GM19193 (cell line): Measurements from ENCODE around the gene NXN.

Experiments used
- POLR2A ChIP-seq: IDR thresholded peaks from 4 replicates; pipeline ENCODE4 v1.6.1; 2011; ENCODE audit not compliant: insufficient read depth, insufficient read length; ENCODE audit errors: extremely low read depth

NXN gene

DNA sequence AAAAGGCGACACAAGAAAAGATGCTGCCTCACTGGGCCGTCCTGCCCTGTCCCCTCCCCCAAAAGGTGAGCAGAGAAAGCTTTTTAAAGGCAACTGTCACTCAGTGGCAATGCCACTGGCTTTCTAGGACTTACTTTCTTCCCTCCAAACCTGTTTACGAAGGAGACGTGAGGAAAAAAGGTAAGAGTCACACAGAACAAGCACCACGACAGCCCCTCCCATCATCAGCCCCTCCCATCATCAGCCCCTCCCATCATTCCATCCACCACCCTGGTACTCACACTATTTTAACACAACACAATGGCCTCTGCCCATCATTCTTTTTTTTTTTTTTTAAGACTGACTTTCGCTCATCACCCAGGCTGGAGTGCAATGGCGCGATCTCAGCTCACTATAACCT is 77.1 kb downstream of the NXN start:
- no peak for TF ChIP-seq POLR2A

DNA sequence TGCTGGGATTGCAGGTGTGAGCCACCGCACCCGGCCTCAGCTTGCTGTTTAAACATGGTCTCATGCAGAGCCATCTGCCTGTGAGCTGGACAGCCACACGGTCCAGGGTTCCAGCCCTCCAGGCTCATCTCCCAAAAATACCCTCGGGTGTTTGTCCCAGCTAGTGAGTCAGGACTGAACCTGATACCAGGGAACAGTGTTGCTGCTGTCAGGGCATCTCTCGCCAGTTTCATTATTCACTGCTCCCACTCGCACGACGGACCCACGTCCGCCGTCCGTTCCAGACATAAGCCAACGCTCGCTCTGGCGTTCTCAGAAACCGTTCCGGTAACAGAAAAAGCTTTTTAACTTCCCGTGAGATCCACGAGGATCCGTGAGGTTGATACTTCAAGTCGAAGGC is 77.6 kb downstream of the NXN start:
- TF ChIP-seq POLR2A: no peak

DNA sequence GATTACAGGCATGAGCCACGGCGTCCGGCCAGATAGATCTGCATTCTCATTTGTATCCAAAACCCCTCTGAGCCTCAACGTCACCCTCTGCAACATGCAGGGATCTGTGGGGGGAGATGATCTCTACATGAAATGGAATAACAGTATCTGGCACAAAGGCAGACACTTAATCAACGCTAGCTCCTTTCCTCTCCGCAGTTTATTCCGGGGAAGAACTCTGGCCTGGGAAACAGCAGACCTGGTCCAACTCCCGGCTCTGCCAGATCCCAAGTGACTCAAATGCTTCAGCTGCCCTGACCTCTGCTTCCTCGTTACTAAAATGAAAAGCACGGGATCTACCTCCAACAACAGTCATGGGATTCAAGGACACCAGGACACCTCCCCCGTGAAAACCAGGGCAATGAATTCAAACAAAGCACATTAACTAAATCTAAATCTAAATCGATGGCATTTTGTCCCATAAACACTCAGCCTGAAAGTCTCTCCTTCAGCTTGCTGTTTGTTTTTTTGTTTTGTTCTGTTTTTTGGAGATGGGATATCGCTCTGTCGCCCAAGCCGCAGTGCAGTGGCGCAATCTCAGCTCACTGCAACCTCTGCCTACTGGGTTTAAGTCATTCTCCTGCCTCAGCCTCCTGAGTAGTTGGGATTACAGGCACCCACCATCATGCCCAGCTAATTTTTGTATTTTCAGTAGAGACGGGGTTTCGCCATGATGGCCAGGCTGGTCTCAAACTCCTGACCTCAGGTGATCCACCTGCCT is 78.2 kb downstream of the NXN start:
- TF ChIP-seq POLR2A: no peak

DNA sequence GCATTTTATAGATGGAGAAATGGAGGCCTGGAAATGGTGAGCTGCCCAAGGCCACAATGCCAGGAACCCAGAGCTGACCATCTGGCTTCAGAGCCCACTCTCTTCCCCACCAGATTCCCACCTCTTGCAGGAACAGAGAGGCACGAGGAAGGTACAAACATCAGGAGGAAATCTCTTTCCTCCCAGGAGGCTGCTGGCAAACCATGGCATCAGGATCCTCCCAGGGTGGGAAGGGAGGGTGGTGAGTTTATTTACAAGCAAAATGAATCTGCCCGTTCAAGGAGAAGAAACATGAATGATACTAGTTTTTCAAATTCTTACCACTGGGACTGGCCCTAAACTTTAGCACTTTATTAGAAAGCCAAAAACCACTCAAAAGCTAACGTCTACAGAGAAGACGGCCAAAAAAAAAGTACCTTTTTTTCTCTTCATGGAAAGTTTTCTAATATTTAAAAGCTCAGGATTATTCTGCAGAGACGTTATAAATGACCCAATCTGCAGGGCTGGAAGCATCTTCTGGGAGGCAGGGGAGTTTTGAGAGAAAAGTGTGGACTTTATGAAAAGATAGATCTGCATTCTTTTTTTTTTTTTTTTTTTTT is 79.1 kb downstream of the NXN start:
- no peak for TF ChIP-seq POLR2A

DNA sequence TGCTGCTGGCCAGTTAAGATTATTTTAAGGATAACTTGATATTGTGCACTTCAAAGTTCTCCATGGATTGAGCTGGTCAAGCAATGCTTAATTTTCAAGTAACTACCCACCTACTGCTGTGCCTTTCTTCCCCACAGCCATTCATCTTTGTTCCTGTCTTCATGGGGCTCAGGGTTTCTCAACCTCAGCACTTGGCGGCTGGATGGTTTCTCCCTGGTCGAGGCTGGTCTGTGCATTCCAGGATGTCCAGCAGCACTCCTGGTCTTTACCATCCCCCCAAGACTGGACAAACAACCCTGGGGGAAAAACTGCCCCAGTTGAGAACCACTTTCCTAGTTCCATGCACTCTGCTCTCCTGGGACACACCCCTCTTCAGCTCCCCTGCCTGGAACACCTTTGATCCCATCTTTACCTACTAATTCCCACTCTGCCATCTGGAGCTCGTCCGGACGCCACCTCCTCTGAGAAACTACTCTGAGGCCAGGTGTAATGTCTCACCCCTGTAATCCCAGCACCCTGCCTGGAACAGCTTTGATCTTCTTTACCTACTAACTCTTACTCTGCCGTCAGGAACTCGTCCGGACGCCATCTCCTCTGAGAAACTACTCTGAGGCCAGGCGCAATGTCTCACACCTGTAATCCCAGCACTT is 81.5 kb downstream of the NXN start:
- TF ChIP-seq POLR2A: no peak

DNA sequence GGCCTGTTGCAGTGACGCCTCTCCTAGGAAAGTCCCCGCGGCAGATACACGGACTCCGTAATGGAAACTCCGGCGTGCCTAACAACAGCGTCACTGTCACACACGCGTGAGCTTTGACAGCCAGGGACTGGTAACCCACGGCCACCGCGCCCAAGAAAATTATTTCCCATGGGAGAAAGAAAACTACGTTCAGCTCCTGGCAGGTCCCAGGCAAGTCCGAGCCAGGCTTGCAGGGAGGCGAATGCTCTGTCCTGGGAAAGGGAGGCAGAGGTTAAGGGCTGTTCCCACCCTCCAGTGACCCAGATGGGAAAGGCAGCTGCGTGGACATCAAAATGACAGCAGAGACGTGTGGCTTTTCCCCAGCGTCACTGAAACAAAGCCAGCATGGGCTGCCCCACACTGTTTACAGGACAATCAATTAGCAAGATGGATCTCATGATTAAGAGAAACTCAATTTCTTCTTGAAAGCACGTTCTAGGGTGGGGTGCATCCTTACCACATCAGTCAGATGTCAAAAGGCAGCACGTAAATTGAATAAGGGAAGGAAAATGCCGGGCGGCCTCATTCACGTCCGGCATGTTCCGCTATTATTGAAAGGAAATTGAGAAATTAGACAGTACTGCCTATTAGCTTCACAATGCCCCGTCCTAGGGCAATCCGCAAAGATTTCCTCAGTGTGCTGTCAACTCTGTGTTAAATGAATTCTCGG is 82.5 kb downstream of the NXN start:
- no peak for TF ChIP-seq POLR2A

DNA sequence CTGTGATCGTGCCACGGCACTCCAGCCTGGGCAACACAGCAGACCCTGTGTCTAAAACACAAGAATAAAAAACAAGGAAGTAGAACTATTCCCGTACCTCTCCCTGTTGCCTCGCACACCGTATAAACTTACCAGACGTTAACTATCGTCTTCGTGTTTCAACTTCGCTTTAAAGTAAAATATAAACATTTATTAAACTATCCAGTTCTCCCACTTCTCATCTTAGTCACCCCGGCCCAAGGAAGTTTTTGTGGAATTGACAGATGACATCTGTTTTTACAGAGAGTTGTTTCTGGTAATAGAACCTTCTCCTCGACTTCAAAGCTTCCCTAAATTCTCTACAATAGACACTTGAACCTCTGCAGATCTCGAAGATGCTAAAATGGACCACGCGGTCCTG is 83.1 kb downstream of the NXN start:
- no peak for TF ChIP-seq POLR2A

DNA sequence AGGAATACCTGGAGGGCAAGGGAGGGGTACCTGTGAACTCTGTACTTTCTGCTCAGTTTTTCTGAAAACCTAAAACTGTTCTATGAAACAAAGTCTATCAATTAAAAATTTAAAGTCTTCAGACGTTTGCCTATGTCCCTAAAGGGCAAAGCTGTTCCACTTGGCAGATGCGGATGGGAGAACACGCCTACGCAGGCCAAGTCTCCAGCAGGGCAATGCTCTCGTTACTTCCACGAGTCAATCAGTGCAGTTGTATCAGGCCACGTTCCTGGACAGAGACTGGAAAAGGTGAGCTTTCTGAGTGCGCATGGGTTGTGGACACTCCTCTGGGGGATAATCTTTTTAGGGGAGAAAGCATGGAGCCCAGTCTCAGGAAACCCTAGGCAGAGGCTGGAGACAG is 86.6 kb downstream of the NXN start:
- no peak for TF ChIP-seq POLR2A

DNA sequence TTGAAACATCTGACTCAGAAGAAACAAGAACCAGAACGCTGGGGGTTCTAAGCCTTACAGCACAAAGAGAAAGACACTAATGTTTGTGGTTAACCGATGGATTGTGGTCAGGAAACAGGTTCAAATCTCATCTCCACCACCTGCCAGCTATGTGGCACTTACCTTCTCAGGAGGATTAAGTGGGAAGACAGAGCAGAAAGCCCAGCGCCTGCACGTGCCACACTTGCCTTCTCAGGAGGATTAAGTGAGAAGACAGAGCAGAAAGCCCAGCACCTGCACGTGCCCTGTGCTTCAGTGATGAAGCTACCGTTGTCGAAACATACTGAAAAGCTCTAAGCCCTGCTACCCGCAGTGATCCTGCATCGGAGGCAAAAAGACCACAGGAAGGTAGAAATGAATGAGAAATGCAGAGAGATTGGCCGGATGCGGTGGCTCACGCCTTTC is 90.6 kb downstream of the NXN start:
- no peak for TF ChIP-seq POLR2A

DNA sequence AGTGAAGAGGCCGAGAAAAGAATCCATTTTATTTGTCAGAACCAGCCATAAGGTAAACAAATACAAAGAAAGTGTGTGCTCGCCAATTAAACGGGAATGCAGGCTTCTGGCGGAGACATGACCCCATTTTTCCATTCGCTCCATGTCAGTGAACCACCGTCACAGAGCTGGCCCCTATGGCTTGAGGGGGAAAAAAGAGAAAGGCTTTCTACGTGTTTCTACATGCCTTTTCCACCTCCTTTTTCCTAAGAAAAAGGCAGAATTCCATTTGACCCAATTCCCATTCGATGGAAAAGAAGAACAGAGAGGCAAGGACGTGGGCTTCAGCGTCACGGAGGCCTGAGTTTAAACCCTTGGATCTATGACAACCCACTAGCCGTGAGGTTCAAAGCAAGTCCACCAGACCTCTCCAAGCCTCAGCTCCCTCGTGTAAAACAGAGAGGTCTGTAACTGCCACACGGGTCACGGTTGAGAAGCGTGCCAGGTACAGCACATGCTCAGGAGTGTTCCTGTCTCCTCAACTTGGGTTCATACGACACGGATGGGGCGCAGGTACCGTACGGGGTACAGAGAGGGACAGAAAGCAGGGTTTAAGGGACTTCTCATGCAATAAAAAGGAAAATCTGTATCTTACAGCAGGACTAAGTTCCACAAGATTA is 91.9 kb downstream of the NXN start:
- no peak for TF ChIP-seq POLR2A

DNA sequence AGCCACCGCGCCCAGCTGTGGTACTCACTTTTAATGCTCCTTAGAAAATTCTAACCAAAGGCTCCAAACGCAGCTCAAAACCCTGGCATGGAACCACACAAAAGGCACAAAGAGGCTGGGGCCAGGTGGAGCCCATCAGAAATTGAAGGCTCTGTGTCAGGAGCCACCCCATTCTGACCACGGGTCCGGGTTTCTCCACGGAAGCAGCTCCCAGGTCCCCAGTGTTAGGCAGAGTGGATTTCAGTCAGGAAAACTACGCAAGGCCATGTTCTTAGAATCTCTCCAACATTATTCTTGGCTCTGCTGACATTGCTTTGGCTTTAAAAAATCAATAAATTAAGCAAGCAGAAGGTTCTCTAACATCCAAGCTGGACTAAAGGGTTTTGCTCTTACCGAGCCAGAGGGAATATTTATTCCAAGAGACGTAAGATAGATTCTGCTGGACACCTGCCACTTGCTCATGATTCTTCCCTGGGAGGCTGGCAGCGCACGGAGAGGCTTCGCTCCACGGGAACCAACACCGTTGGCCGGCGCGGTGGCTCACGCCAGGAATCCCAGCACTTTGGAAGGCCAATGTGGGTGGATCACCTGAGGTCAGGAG is 93.5 kb downstream of the NXN start:
- TF ChIP-seq POLR2A: no peak

DNA sequence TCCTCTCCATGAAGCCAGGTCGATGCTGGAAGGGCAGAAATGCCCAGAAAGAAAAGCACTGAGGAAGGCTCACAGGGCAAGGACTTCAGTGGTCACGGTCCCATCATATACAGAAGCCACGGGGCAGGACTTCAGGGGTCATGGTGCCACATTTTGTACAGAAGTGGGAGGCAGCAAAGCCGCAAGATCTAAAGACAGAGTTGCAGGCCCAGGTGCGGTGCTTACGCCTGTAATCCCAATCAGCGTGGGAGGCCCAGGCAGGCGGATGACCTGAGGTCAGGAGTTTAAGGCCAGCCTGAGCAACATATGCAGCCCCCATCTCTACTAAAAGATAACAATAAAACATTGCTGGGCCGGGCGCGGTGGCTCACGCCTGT is 96.0 kb downstream of the NXN start:
- TF ChIP-seq POLR2A: no peak

DNA sequence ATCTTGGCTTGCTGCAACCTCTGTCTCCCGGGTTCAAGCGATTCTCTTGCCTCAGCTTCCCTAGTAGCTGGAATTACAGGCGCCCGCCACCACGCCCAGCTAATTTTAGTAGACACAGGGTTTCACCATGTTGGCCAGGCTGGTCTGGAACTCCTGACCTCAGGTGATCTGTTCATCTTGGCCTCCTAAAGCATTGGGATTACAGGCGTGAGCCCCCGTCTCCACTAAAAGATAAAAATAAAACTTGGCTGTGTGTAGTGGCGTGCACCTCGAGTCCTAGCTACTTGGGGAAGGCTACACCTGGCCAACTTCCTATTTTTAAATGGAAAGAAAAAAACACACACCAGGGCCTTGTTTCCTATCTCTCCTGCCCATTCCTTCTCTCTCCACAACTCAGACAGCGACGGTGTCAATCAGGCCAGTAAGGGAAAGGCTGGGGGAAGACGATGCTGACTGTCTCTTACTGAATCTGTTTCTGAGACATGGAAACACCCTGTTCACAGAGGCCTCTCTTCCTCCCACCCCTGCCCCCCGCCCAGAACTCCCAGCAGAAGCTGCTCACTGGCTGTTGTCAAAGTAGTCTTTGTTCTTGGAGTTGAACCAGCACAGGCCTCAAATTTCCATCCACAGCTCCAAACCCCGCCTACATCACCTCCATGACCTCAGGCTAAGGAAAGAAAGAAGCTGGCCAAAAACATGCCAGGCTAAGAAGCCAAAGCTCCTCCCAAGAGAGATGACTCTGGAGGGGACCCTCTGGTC is 96.6 kb downstream of the NXN start:
- no peak for TF ChIP-seq POLR2A

DNA sequence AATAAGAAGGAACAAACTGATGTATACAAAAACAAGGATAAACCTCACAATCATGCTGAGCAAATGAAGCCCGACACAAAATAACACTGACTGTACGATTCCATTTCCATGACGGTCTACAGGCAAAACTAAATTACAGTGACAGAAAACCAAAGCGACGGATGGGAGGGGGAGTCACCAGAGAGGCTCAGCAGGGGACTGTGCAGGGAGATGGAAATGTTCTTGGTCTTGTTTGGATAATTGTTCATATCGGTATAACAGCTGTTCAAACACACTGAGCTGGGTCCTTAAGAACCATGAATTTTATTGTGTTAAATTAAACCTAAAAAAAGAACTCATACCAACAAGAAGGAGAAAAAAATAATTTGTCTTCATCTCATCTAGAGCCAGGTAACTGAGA is 97.8 kb downstream of the NXN start:
- TF ChIP-seq POLR2A: no peak
